PC-9 (cell line): ENCODE results near the gene IGSF22.

Source experiments
- EZH2 ChIP-seq: fragments of 200-600 bp; sonication (generic); IDR thresholded peaks from 2 replicates; pipeline ENCODE4 v1.8.0; 2017; ENCODE audit warnings: antibody characterized with exemption, low read depth
- TF ChIP-seq, protein P1 (sequence below): fragments of 200-600 bp; sonication (generic); conservative IDR thresholded peaks from 2 replicates; pipeline ENCODE4 v1.6.1; 2017; ENCODE audit warnings: mixed run types, antibody characterized with exemption, mild to moderate bottlenecking, moderate library complexity

DNA sequence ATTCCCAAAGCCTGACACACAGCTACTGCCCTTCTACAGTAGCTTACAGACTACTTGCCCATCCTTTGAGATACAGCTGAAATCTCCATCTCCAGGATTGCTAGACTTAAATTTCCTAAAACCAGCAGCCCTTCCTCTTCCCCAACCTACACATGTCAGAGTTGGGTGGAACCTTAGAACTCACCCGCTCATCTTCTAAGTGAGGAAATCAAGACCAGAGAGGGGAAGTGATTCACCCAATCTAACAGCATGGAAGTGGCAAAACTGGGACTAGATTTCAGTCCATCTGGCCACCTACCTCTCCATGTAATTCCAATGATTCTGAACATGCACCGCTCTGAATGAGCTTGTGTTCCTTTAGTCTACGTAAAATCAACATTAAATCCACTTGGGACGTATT, 28.4 kb downstream of the IGSF22 start:
- TF ChIP-seq, protein P1, sequence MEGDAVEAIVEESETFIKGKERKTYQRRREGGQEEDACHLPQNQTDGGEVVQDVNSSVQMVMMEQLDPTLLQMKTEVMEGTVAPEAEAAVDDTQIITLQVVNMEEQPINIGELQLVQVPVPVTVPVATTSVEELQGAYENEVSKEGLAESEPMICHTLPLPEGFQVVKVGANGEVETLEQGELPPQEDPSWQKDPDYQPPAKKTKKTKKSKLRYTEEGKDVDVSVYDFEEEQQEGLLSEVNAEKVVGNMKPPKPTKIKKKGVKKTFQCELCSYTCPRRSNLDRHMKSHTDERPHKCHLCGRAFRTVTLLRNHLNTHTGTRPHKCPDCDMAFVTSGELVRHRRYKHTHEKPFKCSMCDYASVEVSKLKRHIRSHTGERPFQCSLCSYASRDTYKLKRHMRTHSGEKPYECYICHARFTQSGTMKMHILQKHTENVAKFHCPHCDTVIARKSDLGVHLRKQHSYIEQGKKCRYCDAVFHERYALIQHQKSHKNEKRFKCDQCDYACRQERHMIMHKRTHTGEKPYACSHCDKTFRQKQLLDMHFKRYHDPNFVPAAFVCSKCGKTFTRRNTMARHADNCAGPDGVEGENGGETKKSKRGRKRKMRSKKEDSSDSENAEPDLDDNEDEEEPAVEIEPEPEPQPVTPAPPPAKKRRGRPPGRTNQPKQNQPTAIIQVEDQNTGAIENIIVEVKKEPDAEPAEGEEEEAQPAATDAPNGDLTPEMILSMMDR: no peak
- TF ChIP-seq EZH2: no peak
